NCI-H510A treated with DMSO at 0.1 percent for 48 hours (cell line): ENCODE results near the gene PSMA7.

Experiments used
- DNase-seq: peaks from one replicate; lab custom pipeline; 2025; lab: John Stamatoyannopoulos, UW

The PSMA7 gene

GRCh38 chr20:62136283-62137091, 6.7 kb downstream of the PSMA7 start:
- DNase-seq = peak; percentile 56

GRCh38 chr20:62135573-62136266, 7.5 kb downstream of the PSMA7 start:
- no peak for DNase-seq

- DNase-seq = no peak
Observed at GRCh38 chr20:62134735-62135231, 8.4 kb downstream of the PSMA7 start.

GRCh38 chr20:62133864-62134263, 9.3 kb downstream of the PSMA7 start:
- DNase-seq = no peak

GRCh38 chr20:62133051-62133845, 9.9 kb downstream of the PSMA7 start:
- DNase-seq = no peak

GRCh38 chr20:62132421-62132820, 10.8 kb downstream of the PSMA7 start:
- no peak for DNase-seq

- no peak for DNase-seq
Observed at GRCh38 chr20:62131560-62132320, 11.5 kb downstream of the PSMA7 start.

- peak; percentile 54 for DNase-seq
Observed at GRCh38 chr20:62129731-62130531, 13.3 kb downstream of the PSMA7 start.

GRCh38 chr20:62128502-62128901, 14.7 kb downstream of the PSMA7 start:
- no peak for DNase-seq

- DNase-seq = no peak
Observed at GRCh38 chr20:62127799-62128198, 15.4 kb downstream of the PSMA7 start.

GRCh38 chr20:62126141-62126540, 17.1 kb downstream of the PSMA7 start:
- no peak for DNase-seq

GRCh38 chr20:62123450-62124118, 19.6 kb downstream of the PSMA7 start:
- no peak for DNase-seq

GRCh38 chr20:62122654-62123449, 20.3 kb downstream of the PSMA7 start:
- DNase-seq = peak; percentile 51

GRCh38 chr20:62121776-62122653, 21.2 kb downstream of the PSMA7 start, which contains the start of gene LSM14B:
TSS of gene LSM14B (plus strand) at chr20:62122475. CDS start at chr20:62122667, 192 bp downstream.
- DNase-seq = peak; percentile 94

- no peak for DNase-seq
Observed at GRCh38 chr20:62120990-62121775, 22.0 kb downstream of the PSMA7 start.

- no peak for DNase-seq
Observed at GRCh38 chr20:62120365-62120762, 22.8 kb downstream of the PSMA7 start.

- no peak for DNase-seq
Observed at GRCh38 chr20:62119591-62120364, 23.4 kb downstream of the PSMA7 start.
